GM12878 (cell line): ENCODE measurements around the gene ZKSCAN5. TPM values are rescaled to one million over a fixed set of nuclear protein-coding genes. Genes with fewer than 3 reads are reported as not detected.

Experiments used
- ATAC-seq: fragments of 200-7000 bp; cut with Tn5 transposase; 3 replicates; pipeline ENCODE4 v1.9.1; 2020; ENCODE audit warnings: mild to moderate bottlenecking, moderate library complexity
- BruUV-seq: library from RNA; stranded (reverse); fragments of 400-500 nt; replicated peaks from 2 replicates; lab custom pipeline; 2021; lab: Mats Ljungman, UMichigan
- CTCF ChIA-PET: fragments of 300-600 bp; sonication (Branson Sonifier 250); formaldehyde crosslinking; extraction: SDS; loops from one replicate; lab custom pipeline; 2021; ENCODE audit warnings: inconsistent platforms; lab: Yijun Ruan, JAX
- POLR2A ChIA-PET: fragments of 350-600 bp; formaldehyde crosslinking; extraction: SDS; loops from one replicate; lab custom pipeline; 2021; ENCODE audit warnings: inconsistent platforms; lab: Charles Lee
- RAD21 ChIA-PET: fragments of 300-600 bp; sonication (Branson Sonifier 250); formaldehyde crosslinking; loops from one replicate; lab custom pipeline; 2023; ENCODE audit warnings: antibody characterized with exemption; ENCODE audit not compliant: unreplicated experiment; lab: Charles Lee
- SMC1A ChIA-PET: fragments of 300-600 bp; sonication (Branson Sonifier 250); formaldehyde crosslinking; loops from one replicate; lab custom pipeline; 2023; ENCODE audit not compliant: unreplicated experiment, uncharacterized antibody; lab: Charles Lee
- DNase-seq: peaks from one replicate; pipeline ENCODE4 v3.0.0-alpha.2; 2011; ENCODE audit warnings: low read depth, low spot score
- FAIRE-seq: peaks from 3 replicates; lab custom pipeline; 2011; peaks lifted over from hg19 to GRCh38; lab: Jason Lieb, UNC
- H2AFZ ChIP-seq: 2 replicates; pipeline ENCODE4 v1.6.0; 2011; ENCODE audit warnings: low read depth, low read length, control low read depth; ENCODE audit not compliant: control insufficient read depth
- H3K27ac ChIP-seq: 2 replicates; pipeline ENCODE4 v1.5.1; 2011; ENCODE audit warnings: control low read depth; ENCODE audit not compliant: control insufficient read depth, insufficient read depth
- H3K27me3 ChIP-seq, 2 experiments: replicated peaks in 1 of 2; 2 replicates each; pipeline versions ENCODE4 v1.6.0 to v1.6.1; 2011; ENCODE audit warnings: low read length in 1 of 2; ENCODE audit not compliant: control insufficient read depth in 2 of 2, insufficient read depth in 2 of 2
- H3K36me3 ChIP-seq, 2 experiments: 2 replicates each; pipeline ENCODE4 v1.5.1; 2011; ENCODE audit warnings: low read length in 1 of 2; ENCODE audit not compliant: control insufficient read depth in 2 of 2, insufficient read depth in 2 of 2
- H3K4me1 ChIP-seq: 2 replicates; pipeline ENCODE4 v1.6.1; 2011; ENCODE audit warnings: mild to moderate bottlenecking, low read length, moderate library complexity, mixed read lengths; ENCODE audit not compliant: control insufficient read depth, insufficient read depth
- H3K4me2 ChIP-seq: 2 replicates; pipeline ENCODE4 v1.6.0; 2011; ENCODE audit warnings: control low read depth; ENCODE audit not compliant: control insufficient read depth, insufficient read depth
- H3K4me3 ChIP-seq: fragments of 200-600 bp; sonication (generic); 2 replicates; pipeline ENCODE4 v1.5.1; 2016
- H3K79me2 ChIP-seq: 2 replicates; pipeline ENCODE4 v1.6.0; 2011; ENCODE audit warnings: low read length; ENCODE audit not compliant: control insufficient read depth, insufficient read depth
- H3K9ac ChIP-seq: 2 replicates; pipeline ENCODE4 v1.8.0; 2011; ENCODE audit warnings: low read length, control low read depth, mixed read lengths; ENCODE audit not compliant: control insufficient read depth, insufficient read depth
- H3K9me3 ChIP-seq: replicated peaks from 3 replicates; pipeline ENCODE4 v1.5.1; 2011; ENCODE audit warnings: mild to moderate bottlenecking, low read length; ENCODE audit not compliant: control insufficient read depth, insufficient read depth
- H4K20me1 ChIP-seq: 2 replicates; pipeline ENCODE4 v1.6.0; 2011; ENCODE audit not compliant: control insufficient read depth, insufficient read depth
- ASH2L ChIP-seq: fragments of 300-600, 200-600 bp; sonication (generic); IDR thresholded peaks from 2 replicates; pipeline ENCODE4 v1.6.1; 2017; ENCODE audit warnings: low read depth, mild to moderate bottlenecking, borderline replicate concordance
- BCL3 ChIP-seq: IDR thresholded peaks from 2 replicates; pipeline ENCODE4 v1.6.1; 2011; ENCODE audit warnings: borderline replicate concordance, low read depth, mild to moderate bottlenecking, moderate library complexity, low read length; ENCODE audit not compliant: insufficient read depth, poor library complexity, severe bottlenecking
- CUX1 ChIP-seq: IDR thresholded peaks from 2 replicates; pipeline ENCODE4 v1.6.1; 2012; ENCODE audit warnings: improper control_type of control experiment, low read depth, low read length; ENCODE audit not compliant: insufficient replicate concordance
- E4F1 ChIP-seq: fragments of 450-650 bp; IDR thresholded peaks from 2 replicates; pipeline ENCODE4 v1.6.1; 2018; ENCODE audit warnings: borderline replicate concordance, mild to moderate bottlenecking; ENCODE audit not compliant: partially characterized antibody
- ESRRA ChIP-seq: IDR thresholded peaks from 2 replicates; pipeline ENCODE4 v1.6.1; 2012; ENCODE audit warnings: mild to moderate bottlenecking, low read length, improper control_type of control experiment
- GATAD2B ChIP-seq: fragments of 450-650 bp; conservative IDR thresholded peaks from 2 replicates; pipeline ENCODE4 v1.6.1; 2017; ENCODE audit warnings: low read depth, mild to moderate bottlenecking, moderate library complexity
- KLF5 ChIP-seq: fragments of 450-650 bp; IDR thresholded peaks from 2 replicates; pipeline ENCODE4 v1.6.1; 2014; ENCODE audit warnings: mild to moderate bottlenecking; ENCODE audit not compliant: partially characterized antibody
- NRF1 ChIP-seq: conservative IDR thresholded peaks from 2 replicates; pipeline ENCODE4 v1.6.1; 2011; ENCODE audit warnings: mild to moderate bottlenecking, low read depth, low read length, improper control_type of control experiment
- TCF7 ChIP-seq: IDR thresholded peaks from 2 replicates; pipeline ENCODE4 v1.6.1; 2014; ENCODE audit warnings: antibody characterized with exemption, borderline replicate concordance
- ZNF217 ChIP-seq: fragments of 450-650 bp; IDR thresholded peaks from 2 replicates; pipeline ENCODE4 v1.6.1; 2017; ENCODE audit warnings: antibody characterized with exemption, mild to moderate bottlenecking
- WGBS: methylation state at CpG from one replicate; pipeline ENCODE4 v1.1.6; 2016; ENCODE audit warnings: low lambda C conversion rate; ENCODE audit not compliant: insufficient replicate concordance, insufficient coverage; ENCODE audit errors: missing lambda C conversion rate; 5-methylcytosine and 5-hydroxymethylcytosine counted together
- in situ Hi-C: fragments of 300-500 bp; cut with MboI; formaldehyde crosslinking; loops from 9 replicates; pipeline ENCODE4 v1.14.3; 2018; ENCODE audit warnings: mixed read lengths
- intact Hi-C: fragments of 100-400 bp; cut with micrococcal nuclease; formaldehyde crosslinking; loops from one replicate; pipeline ENCODE4 v1.14.2; 2022; ENCODE audit not compliant: unreplicated experiment
- polyA plus RNA-seq, 11 experiments: library from polyadenylated mRNA; depleted of rRNA in 4 of 11; unstranded in 6 of 11; stranded (reverse) in 5 of 11; fragments of >200 nt; fragmentation: Nextera tagmentation in 4 of 11; fragmentation: Illumina TruSeq in 1 of 11; extraction: Ambion mirVana in 4 of 11; extraction: Trizol in 1 of 11; gene quantifications; 1 replicate in 1 of 11; 2 replicates in 10 of 11; pipeline versions ENCODE4 v1.2.1 to v1.2.3, GENCODE V29; 2011 to 2016; ENCODE audit warnings: inconsistent platforms in 2 of 11, missing spikeins in 2 of 11, low read depth in 1 of 11
- total RNA-seq, 4 experiments: library from RNA; depleted of rRNA in 3 of 4; stranded (reverse); fragments of >200 nt in 3 of 4; fragmentation: Illumina TruSeq in 1 of 4; extraction: Trizol in 1 of 4; gene quantifications; 2 replicates each; pipeline versions ENCODE4 v1.2.1 to v1.2.3, GENCODE V29; 2013 to 2021
- TF ChIP-seq, protein P1 (sequence below): fragments of 450-650 bp; IDR thresholded peaks from 2 replicates; pipeline ENCODE4 v1.6.1; 2016; ENCODE audit warnings: mild to moderate bottlenecking

ZKSCAN5 gene
- total and polyA plus RNA-seq, 10 of the 15 experiments (the other 5 are each of a cell fraction or from before 2014, with no cell fraction given) = 2.5 to 10.1 (median 7.7) TPM

DNA sequence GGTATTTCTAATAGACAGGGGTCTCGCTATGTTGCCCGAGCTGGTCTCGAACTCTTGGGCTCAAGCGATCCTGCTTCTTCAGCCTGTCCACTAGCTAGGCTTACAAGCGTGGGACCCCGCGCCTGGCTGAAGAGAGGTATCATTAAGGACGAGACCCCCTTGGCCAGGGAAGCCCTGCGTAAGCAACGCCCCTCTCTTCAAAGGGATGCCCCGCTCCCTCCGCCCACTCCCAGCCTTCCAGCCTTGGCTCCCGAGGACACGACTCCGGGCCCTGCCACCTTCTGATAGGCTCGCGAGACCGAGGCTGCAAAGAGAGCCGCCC, 220 bp upstream of the ZKSCAN5 start:
- FAIRE-seq (no peak), DNase-seq (no peak), ATAC-seq (no peak)
- no peaks in the 10 kb centered on the region for H3K36me3 ChIP-seq
- BruUV-seq = no TSS peak
- H3K27ac ChIP-seq = peak overlapping the region; percentile 83
- 10% methylated on average over 19 of the region's 19 CpGs for WGBS
- no peaks in the 10 kb centered on the region for H4K20me1 ChIP-seq
- H3K4me2 ChIP-seq = peak overlapping the region; percentile 84
- H3K4me3 ChIP-seq = peak overlapping the region; percentile 91
- CTCF ChIA-PET = interaction anchor here (0.7 to 1.2 kb wide), 4 partner anchors 21 to 334 kb away, joined by 3 to 4 read pairs (median 3); no protein-coding TSS in a partner anchor
- SMC1A ChIA-PET = interaction anchor here (0.6 to 2.4 kb wide), 4 partner anchors 10 to 178 kb away, joined by 3 to 8 read pairs (median 4); partner anchors contain the start of gene ZNF655
- H3K9ac ChIP-seq = peak overlapping the region; percentile 94
- H3K9me3 ChIP-seq = no peaks in the 10 kb centered on the region
- RAD21 ChIA-PET = interaction anchor here (0.7 to 1.5 kb wide), 4 partner anchors 31 to 578 kb away, joined by 3 to 10 read pairs (median 3); partner anchors contain the start of gene ZNF655
- POLR2A ChIA-PET = interaction anchor here (0.9 to 2.0 kb wide), 11 partner anchors 11 to 578 kb away, joined by 3 to 18 read pairs (median 5); partner anchors contain the start of genes ATP5MF, FAM200A, ZNF655 and ZNF789
- peaks cover 5% of the 10 kb centered on the region for H3K4me1 ChIP-seq
- H2AFZ ChIP-seq = peak overlapping the region; percentile 99
- intact Hi-C loops = loop anchor here (1.0 to 2.0 kb wide), 3 partner anchors 49 to 112 kb away; partner anchors contain the start of genes CPSF4, FAM200A, PTCD1 and ZSCAN25
- H3K27me3 ChIP-seq = no peaks in the 10 kb centered on the region
- peaks cover 38% of the 10 kb centered on the region for H3K79me2 ChIP-seq
- in situ Hi-C loops = no loop called here
- TF ChIP-seq GATAD2B (0 out of 2 replicates have a peak, but pooled peaks have one; percentile 61), KLF5 (no peak), E4F1 (no peak), ASH2L (no peak), CUX1 (no peak), BCL3 (no peak), TCF7 (no peak), ESRRA (no peak), NRF1 (no peak), ZNF217 (peak; percentile 4; the same call in 1 of the 2 replicates)
- TF ChIP-seq, protein P1, sequence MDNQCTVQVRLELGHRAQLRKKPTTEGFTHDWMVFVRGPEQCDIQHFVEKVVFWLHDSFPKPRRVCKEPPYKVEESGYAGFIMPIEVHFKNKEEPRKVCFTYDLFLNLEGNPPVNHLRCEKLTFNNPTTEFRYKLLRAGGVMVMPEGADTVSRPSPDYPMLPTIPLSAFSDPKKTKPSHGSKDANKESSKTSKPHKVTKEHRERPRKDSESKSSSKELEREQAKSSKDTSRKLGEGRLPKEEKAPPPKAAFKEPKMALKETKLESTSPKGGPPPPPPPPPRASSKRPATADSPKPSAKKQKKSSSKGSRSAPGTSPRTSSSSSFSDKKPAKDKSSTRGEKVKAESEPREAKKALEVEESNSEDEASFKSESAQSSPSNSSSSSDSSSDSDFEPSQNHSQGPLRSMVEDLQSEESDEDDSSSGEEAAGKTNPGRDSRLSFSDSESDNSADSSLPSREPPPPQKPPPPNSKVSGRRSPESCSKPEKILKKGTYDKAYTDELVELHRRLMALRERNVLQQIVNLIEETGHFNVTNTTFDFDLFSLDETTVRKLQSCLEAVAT = 0 out of 2 replicates have a peak, but pooled peaks have one; percentile 9
